DMS53 (cell line): ENCODE data around the gene MAP4K2.

ENCODE experiments used
- DNase-seq: peaks from one replicate; lab custom pipeline; 2025; lab: John Stamatoyannopoulos, UW

The MAP4K2 gene

DNA sequence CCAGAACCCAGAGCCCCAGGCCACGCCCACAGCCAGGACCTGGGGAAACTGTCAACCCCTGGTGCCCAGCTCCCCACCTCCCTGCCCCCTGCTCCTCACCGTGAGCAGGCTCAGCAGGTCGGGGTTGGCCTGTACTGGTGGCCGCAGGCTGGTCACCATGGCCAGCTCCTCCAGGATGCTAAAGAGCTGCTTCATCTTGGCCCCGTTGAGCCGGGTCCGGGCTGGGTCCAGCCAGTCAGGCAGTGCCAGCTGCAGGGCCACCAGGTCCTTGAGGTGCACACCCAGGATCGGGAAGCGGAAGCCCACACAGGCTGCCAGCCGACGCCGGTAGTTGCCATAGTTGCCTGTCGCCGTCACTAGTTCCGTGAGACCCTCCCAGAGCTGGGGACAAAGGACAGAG, 66.4 kb downstream of the MAP4K2 start:
- DNase-seq = no peak

DNA sequence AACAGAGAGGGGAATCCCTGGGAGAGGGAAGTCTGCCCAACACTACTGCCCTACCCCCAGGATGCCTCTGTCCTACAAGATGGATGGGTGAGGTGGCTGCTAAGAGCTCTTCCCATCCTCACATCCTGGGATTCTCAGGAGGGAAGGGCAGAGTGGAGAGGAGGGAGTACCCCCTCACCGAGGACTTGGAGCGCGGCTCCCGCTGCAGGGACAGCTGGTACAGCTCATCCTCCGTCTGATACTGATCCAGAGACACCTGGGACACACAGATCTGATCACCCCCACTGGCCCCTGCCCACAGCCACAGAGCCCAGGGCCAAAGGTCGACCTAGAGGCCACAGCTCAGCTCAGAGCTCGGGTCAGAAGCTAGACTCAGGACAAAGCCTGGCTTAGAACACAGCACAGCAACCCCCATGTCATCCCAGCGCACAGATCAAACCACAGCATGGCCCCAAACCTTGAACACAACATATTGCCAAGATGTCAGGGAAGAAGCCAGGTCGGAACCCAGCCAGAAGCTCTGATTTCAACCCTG, 67.2 kb downstream of the MAP4K2 start:
- DNase-seq = no peak
